Measurements from ENCODE around the gene LINGO3.
A peak's percentile ranks its signal among the peaks of the same experiment; 100 is the strongest.

LINGO3 gene

GRCh38 chr19:2270157-2270422, 37.9 kb downstream of the LINGO3 start:
- TF ChIP-seq, protein P1, sequence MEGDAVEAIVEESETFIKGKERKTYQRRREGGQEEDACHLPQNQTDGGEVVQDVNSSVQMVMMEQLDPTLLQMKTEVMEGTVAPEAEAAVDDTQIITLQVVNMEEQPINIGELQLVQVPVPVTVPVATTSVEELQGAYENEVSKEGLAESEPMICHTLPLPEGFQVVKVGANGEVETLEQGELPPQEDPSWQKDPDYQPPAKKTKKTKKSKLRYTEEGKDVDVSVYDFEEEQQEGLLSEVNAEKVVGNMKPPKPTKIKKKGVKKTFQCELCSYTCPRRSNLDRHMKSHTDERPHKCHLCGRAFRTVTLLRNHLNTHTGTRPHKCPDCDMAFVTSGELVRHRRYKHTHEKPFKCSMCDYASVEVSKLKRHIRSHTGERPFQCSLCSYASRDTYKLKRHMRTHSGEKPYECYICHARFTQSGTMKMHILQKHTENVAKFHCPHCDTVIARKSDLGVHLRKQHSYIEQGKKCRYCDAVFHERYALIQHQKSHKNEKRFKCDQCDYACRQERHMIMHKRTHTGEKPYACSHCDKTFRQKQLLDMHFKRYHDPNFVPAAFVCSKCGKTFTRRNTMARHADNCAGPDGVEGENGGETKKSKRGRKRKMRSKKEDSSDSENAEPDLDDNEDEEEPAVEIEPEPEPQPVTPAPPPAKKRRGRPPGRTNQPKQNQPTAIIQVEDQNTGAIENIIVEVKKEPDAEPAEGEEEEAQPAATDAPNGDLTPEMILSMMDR (conservative IDR thresholded peaks at IDR 0.05): no peak
- peak overlapping the region; percentile 91 for H3K27ac ChIP-seq

GRCh38 chr19:2269244-2270156, 38.5 kb downstream of the LINGO3 start:
- TF ChIP-seq, protein P1 (conservative IDR thresholded peaks at IDR 0.05): no peak; the same call in 1 of the 2 replicates
- H3K27ac ChIP-seq: peak overlapping the region; percentile 91

- TF ChIP-seq, protein P1 (conservative IDR thresholded peaks at IDR 0.05): no peak
- peak overlapping the region; percentile 91 for H3K27ac ChIP-seq
Observed at GRCh38 chr19:2268861-2269243, 39.1 kb downstream of the LINGO3 start.

DNA sequence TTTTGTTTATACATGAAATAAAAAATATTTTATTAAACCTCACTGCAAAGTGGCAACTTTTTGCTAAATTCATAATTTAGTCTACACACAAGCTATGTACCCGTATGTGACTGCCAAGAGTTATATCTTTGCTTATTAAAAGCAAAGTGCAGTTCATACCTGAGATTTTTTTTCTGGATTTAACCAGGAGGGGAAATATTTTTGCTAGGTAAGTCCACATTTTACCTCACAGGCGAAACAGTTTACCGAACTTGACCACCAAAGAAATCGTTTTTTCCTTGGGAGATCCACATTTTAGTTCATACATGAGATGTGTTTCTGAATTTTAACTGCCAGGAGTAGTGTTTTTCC, 39.5 kb downstream of the LINGO3 start:
- TF ChIP-seq, protein P1 (conservative IDR thresholded peaks at IDR 0.05): no peak
- H3K27ac ChIP-seq: peak overlapping the region; percentile 91

DNA sequence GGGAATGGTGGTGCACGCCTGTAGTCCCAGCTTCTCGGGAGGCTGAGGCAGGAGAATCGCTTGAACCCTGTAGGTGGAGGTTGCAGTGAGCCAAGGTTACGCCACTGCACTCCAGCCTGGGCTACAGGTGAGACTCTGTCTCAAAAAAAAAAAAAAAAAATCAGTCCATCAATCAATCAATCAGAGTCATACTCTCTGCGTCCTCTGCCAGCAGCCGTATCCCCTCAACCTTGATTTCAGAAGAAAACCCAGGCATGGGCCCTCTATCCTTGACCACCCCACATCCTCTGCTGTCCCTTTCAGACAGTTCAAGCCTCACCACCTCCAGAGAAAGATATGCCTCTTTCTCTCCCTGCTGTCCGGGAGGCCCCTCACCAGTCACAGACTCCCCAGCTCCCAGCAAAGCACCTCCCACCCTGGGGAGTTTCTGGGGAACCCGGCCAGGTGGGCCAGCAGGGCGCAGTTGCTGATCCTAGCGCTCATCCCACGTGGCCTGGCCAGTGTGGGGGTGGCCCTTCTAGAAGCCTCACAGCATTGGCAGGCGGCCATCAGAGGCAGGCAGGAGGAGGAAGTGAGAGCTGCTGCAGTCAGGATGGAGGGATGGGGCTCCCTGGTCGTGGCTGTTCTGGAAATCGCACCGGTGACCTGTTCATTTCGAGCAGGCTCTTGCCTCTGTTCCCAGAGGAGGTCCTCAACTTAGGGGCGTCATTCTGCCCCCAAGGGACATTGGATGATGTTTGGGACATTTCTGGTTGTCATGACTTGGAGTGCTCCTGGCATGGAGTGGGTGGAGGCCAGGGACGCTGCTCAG, 41.6 kb downstream of the LINGO3 start:
- H3K27ac ChIP-seq: peak overlapping the region; percentile 59
- TF ChIP-seq, protein P1 (conservative IDR thresholded peaks at IDR 0.05): no peak

DNA sequence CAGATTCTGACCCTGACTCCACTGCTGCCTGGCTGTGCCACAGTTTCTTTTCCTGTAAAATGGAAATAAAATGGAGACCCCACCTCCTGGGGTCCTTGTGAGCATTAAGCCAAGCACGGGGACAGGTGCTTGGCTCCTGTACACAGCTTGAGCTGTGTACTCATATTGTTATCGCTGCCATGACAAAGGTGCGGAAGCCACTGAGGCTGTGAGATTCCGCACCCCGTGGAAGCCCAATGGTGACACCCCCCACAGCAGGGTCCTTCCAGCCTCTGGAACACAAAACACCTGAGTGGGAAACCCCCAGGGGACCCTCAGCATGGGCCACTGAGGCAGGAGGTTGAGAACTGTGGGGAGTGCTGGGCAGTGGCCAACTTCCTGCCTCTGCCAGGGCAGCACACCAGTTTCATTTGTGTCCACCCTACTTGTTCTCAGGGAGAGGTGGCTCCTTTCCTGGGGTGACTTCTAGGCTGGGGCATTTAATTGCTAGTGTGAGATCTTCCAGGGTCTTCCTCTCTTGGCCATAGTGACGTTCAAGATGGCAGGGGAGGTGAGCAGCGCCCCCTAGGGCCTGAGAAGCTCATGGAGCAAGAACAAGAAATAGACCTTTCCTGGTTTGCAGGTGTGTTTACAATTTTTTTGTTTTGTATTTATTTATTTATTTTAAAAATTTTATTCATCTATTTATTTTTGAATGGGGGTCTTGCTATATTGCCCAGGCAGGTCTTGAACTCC, 46.3 kb downstream of the LINGO3 start:
- H3K27ac ChIP-seq: no peak overlapping the region
- TF ChIP-seq, protein P1 (conservative IDR thresholded peaks at IDR 0.05): peak; percentile 62

- no peak overlapping the region for H3K27ac ChIP-seq
- TF ChIP-seq, protein P1 (conservative IDR thresholded peaks at IDR 0.05): no peak
Observed at GRCh38 chr19:2260341-2260805, 47.6 kb downstream of the LINGO3 start.
